Stimulated activated CD4-positive, alpha-beta T cell treated with anti-CD3 and anti-CD28 coated beads, Interleukin-12 subunit alpha, Interleukin-12 subunit beta, amount 100 ng/mL, for 24 hours (primary cell): ENCODE measurements around the gene EXT2.

Experiments
- DNase-seq, 2 experiments: peaks; one replicate each; pipeline ENCODE4 v3.0.0-alpha.2; 2020; ENCODE audit warnings: low read depth in 2 of 2

EXT2 gene

DNA sequence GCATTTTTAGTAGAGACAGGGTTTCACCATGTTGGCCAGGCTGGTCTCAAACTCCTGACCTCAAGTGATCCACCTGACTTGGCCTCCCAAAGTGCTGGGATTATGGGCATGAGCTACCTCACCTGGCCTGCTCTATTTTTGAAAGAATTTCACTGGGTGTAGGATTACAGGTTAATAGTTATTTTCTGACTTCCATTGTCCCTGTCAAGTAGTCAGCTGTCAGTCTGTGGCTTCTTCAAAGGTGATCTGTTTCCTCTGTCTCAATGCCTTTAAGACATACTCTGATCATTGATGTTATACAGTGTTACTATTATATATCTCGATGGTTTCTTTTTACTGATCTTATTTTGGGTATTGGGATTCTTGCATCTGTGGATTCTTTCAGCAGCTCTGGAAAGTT lies 10.1 kb upstream of the EXT2 start:
- no peak for DNase-seq

DNA sequence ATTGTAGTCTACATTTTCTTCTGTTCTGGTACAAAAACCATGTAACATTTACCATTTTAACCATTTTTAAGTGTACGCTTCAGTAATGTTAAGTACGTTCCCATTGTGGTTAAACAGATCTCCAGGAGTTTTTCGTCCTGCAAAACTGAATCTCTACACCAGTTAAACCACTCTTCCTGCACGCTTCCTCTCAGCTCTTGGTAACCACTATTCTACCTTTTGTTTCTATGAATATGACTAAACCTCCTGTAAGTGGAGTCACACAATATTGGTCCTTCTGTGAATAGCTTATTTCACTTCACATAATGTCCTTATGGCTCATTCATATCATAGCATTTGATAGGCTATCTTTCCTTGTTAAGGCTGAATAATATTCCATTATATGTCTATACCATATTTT lies 7.1 kb upstream of the EXT2 start:
- DNase-seq, result no peak

GRCh38 chr11:44088871-44089270 lies 6.6 kb upstream of the EXT2 start:
- no peak for DNase-seq

GRCh38 chr11:44090539-44090938 lies 4.9 kb upstream of the EXT2 start:
- DNase-seq, result no peak

DNA sequence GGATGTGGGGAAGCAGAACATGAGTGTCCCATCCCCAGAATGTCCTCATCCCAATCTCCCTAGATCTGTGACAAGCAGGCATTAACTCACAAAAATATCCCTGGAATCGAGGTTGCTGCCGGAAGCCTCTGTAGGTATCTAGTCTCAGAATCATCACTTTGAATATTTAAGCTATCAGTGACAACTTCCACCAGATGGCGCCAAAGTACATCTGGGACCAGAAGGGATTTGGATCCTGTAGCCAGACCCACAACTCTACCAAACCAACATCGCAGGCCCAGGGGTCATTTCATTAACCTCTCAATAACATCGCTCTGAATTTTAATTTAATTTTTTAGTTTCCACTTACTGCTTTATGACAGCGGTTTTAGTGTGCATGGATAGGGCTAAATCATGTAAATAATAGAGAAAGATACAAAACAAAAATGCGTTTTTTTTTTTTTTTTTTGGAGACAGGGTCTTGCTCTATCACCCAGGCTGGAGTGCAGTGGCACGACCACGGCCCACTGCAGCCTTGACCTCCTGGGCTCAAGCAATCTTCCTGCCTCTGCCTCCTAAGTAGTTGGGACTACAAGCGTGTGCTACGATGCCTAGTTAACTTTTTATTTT lies 1.1 kb upstream of the EXT2 start:
- DNase-seq, result peak; percentile 59 to 76

DNA sequence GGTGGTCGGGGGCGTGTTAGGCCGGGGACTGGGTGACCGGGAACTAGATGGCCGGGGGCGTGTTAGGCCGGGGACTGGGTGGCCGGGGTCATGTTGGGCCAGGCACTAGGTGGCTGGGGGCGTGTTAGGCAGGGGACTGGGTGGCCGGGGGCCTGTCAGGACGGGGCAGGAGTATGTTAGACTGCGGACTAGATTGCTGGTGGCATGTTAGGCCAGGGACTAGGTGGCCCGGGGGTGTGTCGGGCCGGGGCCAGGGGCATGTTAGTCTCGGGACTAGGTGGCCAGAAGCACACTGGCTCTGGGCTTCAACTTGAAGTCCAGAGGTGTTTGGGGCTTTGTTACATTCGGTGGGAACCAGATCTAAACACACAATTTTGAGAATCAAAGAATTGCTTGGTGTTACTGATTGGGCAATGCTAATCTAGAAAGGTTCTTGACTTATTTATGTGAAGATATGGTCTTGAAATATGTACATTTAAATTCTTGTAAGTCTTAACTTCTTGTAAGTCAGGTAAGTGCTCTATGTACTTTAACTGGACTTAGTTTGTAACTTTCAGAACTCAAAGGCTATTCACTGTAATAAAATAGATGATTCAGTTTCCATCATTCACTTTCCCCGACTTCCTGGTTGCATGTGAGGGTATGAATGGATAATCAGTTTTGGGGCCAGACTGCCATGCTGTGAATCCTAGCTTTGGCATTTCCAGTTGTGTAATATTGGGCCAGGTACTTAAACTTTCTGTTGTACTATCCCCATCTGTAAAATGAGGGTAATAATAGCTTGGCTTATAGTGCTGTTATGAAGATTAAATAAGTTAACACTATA lies 1.1 kb downstream of the EXT2 start:
- DNase-seq, result no peak

DNA sequence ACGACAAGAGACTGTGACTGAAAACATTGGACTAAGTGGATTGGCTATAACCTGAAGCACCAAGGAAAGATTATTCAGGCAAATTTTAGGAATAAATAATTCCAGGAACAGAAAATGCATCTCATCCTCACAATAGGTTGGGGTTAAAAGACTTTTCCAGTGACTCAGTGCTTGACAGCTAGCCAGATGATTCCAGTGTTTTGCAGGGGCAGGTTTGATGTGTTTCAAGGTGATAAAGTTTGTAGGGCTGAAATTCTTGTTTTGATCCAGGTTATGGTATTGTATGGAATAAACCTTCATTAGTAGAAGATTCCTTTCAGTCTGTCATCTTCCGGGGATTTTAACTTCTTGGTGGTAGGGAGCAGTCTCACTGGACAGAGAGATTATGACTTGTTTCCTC lies 2.3 kb downstream of the EXT2 start:
- DNase-seq, result no peak

GRCh38 chr11:44101098-44101497 lies 5.6 kb downstream of the EXT2 start:
- no peak for DNase-seq

DNA sequence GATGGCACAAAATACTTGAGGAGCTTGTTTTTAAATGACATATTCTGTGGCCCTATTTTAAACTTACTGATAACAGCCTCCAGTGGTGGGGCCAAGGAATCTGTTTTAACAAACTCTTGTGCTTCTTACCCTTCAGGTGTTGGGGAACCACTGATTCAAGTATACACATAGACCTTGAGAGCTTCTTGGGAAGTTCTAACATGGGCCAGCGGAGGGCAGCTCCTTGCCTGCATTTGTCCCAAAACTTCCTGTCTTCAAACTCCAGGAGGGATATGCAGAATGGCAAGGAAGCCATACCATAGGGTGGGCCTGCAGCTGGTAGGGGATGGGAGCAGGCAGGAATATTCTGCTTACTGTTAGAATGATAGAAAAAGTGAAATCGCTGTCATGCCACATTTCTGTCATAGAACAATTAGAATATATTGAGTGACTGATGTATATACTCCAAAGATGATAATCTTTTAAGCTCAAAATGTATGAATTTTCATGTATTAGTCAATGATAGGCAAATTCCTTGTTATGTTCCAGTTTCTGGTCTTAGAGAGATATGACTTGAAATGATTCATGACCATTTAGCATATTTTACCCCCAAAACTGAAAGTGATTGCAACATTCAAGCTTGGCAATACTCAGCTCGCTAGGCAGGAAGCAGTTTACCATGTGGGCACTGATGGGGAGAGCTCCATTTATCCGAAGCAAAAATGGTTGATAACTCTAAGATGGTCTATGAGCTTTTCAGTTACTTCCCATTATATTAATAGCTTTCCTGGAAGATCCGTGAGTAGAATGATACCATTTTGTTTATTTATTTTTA lies 9.2 kb downstream of the EXT2 start:
- no peak for DNase-seq

GRCh38 chr11:44108260-44108659 lies 12.8 kb downstream of the EXT2 start:
- no peak for DNase-seq

DNA sequence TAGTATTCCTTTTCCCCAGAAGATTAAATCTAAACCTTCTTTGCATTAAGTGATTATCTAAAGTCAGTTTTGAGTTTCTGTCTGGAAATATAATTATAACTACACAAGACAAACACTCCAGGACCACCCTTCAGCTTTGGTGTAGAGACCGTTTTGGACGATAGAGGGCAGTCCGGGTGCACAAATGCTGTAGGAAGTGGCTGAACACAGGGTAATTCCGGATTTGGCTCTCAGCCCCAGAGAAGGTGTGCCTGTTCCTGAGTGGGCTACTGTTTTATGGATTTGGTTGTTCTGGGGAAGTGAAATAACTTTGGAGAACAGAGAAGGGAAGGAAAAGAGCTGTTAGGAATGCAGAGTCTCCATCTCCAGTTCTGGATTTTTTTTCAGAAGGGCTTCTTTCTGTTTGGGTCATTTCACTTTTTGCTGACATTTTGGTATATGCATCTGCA lies 14.8 kb downstream of the EXT2 start:
- DNase-seq, result peak; percentile 27 to 38

GRCh38 chr11:44112091-44112821 lies 16.8 kb downstream of the EXT2 start:
- DNase-seq, result no peak

GRCh38 chr11:44113018-44113417 lies 17.5 kb downstream of the EXT2 start:
- DNase-seq, result no peak

GRCh38 chr11:44113572-44113971 lies 18.1 kb downstream of the EXT2 start:
- no peak for DNase-seq

- DNase-seq, result no peak
Observed at GRCh38 chr11:44116234-44116830, 20.9 kb downstream of the EXT2 start.

DNA sequence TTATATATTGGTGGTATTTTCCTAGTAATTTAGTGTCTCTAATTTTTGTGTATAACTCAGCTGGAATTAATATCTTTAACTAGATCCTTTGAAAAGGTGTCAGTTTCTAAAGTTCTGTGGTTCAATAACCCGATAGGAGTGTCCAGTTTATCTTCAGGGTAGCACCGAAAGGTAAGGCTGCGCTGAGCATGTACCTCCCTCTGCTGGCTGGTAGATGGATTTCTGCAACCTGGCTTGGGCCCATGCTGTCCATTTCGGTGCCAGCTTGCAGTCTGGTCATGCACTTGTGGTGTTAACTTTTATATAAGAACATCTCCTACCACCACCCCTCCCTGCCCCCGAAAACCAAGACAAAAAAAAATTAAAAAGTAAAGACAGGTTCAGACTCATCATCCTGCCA lies 24.7 kb downstream of the EXT2 start:
- no peak for DNase-seq

GRCh38 chr11:44125598-44125997 lies 30.1 kb downstream of the EXT2 start:
- DNase-seq, result no peak

GRCh38 chr11:44126304-44126703 lies 30.8 kb downstream of the EXT2 start:
- DNase-seq, result no peak

DNA sequence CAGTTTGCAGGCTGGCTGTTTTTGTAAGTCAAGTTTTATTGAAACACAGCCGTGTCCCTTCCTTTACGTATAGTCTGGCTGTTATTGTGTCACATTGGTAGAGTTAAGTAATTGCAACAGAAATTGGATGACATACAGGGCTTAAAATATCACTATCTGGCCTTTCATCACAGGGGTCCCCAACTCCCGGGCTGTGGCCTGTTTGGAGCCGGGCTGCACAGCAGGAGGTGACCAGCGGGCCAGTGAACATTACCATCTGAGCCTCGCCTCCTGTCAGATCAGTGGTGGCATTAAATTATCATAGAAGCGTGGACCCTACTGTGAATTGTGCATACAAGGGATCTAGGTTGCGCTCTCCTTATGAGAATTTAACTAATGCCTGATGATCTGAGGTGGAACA lies 31.7 kb downstream of the EXT2 start:
- DNase-seq, result no peak

DNA sequence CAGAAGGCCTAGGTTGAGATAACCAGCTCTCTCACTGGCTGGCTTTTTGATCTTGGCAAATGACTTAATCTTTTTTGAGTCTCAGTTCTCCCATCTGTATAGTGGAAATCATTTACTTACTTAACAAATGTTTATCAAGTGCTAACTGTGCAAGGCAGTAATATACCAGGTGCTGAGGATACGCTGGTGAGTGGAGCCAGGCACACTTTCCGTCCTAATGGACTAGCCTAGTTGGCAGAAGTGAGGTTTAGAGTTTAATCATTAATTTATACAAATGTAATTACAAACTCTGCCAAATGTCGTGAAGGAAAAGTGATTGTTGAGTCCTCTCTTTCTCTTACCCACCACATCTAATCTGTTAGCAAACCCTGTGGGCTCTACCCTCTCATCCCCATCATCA lies 33.3 kb downstream of the EXT2 start:
- no peak for DNase-seq

- DNase-seq, result no peak
Observed at GRCh38 chr11:44130751-44131150, 35.3 kb downstream of the EXT2 start.
